IMR-90 (cell line): ENCODE data around the gene AKAP6. TPM values are rescaled to one million over a fixed set of nuclear protein-coding genes. Genes with fewer than 3 reads are reported as not detected.

Experiments used
- ATAC-seq: fragments of 200-7000 bp; cut with Tn5 transposase; 2 replicates; pipeline ENCODE4 v1.9.1; 2020; ENCODE audit warnings: low read depth, mild to moderate bottlenecking, moderate library complexity
- BruUV-seq: library from RNA; stranded (reverse); fragments of 400-500 nt; replicated peaks from 2 replicates; lab custom pipeline; 2021; lab: Mats Ljungman, UMichigan
- CTCF ChIA-PET: fragments of 300-600 bp; formaldehyde crosslinking; extraction: SDS; loops from one replicate; lab custom pipeline; 2021; ENCODE audit warnings: antibody characterized with exemption; lab: Yijun Ruan, JAX
- POLR2A ChIA-PET: fragments of 300-600 bp; sonication (Branson Sonifier 250); formaldehyde crosslinking; loops from one replicate; lab custom pipeline; 2022; ENCODE audit warnings: antibody characterized with exemption; ENCODE audit not compliant: unreplicated experiment; lab: Charles Lee
- DNase-seq: peaks from one replicate; pipeline ENCODE4 v3.0.0; 2013
- H2AFZ ChIP-seq: replicated peaks from 2 replicates; pipeline ENCODE3; 2013; ENCODE audit warnings: low read length, mild to moderate bottlenecking; ENCODE audit not compliant: poor library complexity
- H2AK5ac ChIP-seq: 2 replicates; pipeline ENCODE4 v1.6.1; 2013; ENCODE audit warnings: low read depth, low read length, inconsistent platforms
- H2AK9ac ChIP-seq: replicated peaks from 2 replicates; pipeline ENCODE3; 2013; ENCODE audit warnings: mild to moderate bottlenecking, low read depth, low read length, moderate library complexity; ENCODE audit not compliant: poor library complexity
- H2BK120ac ChIP-seq: 2 replicates; pipeline ENCODE4 v1.6.1; 2013; ENCODE audit warnings: low read depth, low read length, inconsistent platforms
- H2BK15ac ChIP-seq: 3 replicates; pipeline ENCODE4 v1.6.1; 2013; ENCODE audit warnings: low read depth, low read length, inconsistent platforms
- H2BK20ac ChIP-seq: 2 replicates; pipeline ENCODE4 v1.6.1; 2013; ENCODE audit warnings: low read depth, mild to moderate bottlenecking, inconsistent platforms, low read length, moderate library complexity
- H2BK5ac ChIP-seq: 2 replicates; pipeline ENCODE4 v1.6.1; 2013; ENCODE audit warnings: mild to moderate bottlenecking, low read depth, low read length, inconsistent platforms; ENCODE audit not compliant: poor library complexity, severe bottlenecking
- H3K14ac ChIP-seq: replicated peaks from 2 replicates; pipeline ENCODE4 v1.6.1; 2013; ENCODE audit warnings: low read depth, low read length, inconsistent platforms
- H3K18ac ChIP-seq: 2 replicates; pipeline ENCODE4 v1.6.1; 2013; ENCODE audit warnings: low read depth, low read length, control low read depth
- H3K23ac ChIP-seq: 2 replicates; pipeline ENCODE4 v1.6.1; 2013; ENCODE audit warnings: low read depth, low read length, inconsistent platforms
- H3K27ac ChIP-seq: 2 replicates; pipeline ENCODE4 v1.5.1; 2013; ENCODE audit warnings: mild to moderate bottlenecking, control low read depth, low read length; ENCODE audit not compliant: insufficient read depth
- H3K27me3 ChIP-seq: 2 replicates; pipeline ENCODE4 v1.6.1; 2013; ENCODE audit warnings: low read length; ENCODE audit not compliant: control insufficient read depth, insufficient read depth
- H3K36me3 ChIP-seq: 2 replicates; pipeline ENCODE4 v1.6.1; 2013; ENCODE audit warnings: low read length, mixed read lengths; ENCODE audit not compliant: control insufficient read depth, insufficient read depth
- H3K4ac ChIP-seq: 2 replicates; pipeline ENCODE4 v1.6.1; 2013; ENCODE audit warnings: low read depth, low read length, inconsistent platforms
- H3K4me1 ChIP-seq: 2 replicates; pipeline ENCODE4 v1.6.1; 2013; ENCODE audit warnings: low read length, mixed read lengths; ENCODE audit not compliant: control insufficient read depth, insufficient read depth
- H3K4me2 ChIP-seq: 2 replicates; pipeline ENCODE4 v1.6.1; 2013; ENCODE audit warnings: low read depth, mild to moderate bottlenecking, control low read depth, low read length, moderate library complexity
- H3K4me3 ChIP-seq: 2 replicates; pipeline ENCODE4 v1.5.1; 2013; ENCODE audit warnings: low read depth, mild to moderate bottlenecking, control low read depth, low read length, moderate library complexity; ENCODE audit not compliant: insufficient read depth
- H3K56ac ChIP-seq: 2 replicates; pipeline ENCODE4 v1.6.1; 2013; ENCODE audit warnings: low read length, inconsistent platforms; ENCODE audit not compliant: insufficient read depth; ENCODE audit errors: extremely low read depth
- H3K79me1 ChIP-seq, 2 experiments: 2 replicates each; pipeline ENCODE4 v1.6.1; 2013; ENCODE audit warnings: low read length in 2 of 2, inconsistent platforms in 1 of 2, low read depth in 1 of 2
- H3K9ac ChIP-seq: 2 replicates; pipeline ENCODE4 v1.6.1; 2013; ENCODE audit warnings: low read depth, low read length, control low read depth
- H3K9me1 ChIP-seq: 2 replicates; pipeline ENCODE4 v1.6.1; 2013; ENCODE audit warnings: low read length, inconsistent platforms; ENCODE audit not compliant: insufficient read depth
- H3K9me3 ChIP-seq: 2 replicates; pipeline ENCODE4 v1.6.1; 2013; ENCODE audit warnings: low read length; ENCODE audit not compliant: control insufficient read depth, insufficient read depth
- H4K20me1 ChIP-seq: 2 replicates; pipeline ENCODE4 v1.6.1; 2013; ENCODE audit warnings: low read length, inconsistent platforms; ENCODE audit not compliant: insufficient read depth
- H4K5ac ChIP-seq: 2 replicates; pipeline ENCODE4 v1.6.1; 2013; ENCODE audit warnings: mild to moderate bottlenecking, low read depth, low read length, control low read depth
- H4K8ac ChIP-seq, 2 experiments: 2 replicates each; pipeline ENCODE4 v1.6.1; 2013; ENCODE audit warnings: low read depth in 2 of 2, low read length in 2 of 2, control low read depth in 1 of 2, inconsistent platforms in 1 of 2
- H4K91ac ChIP-seq: 2 replicates; pipeline ENCODE4 v1.6.1; 2013; ENCODE audit warnings: low read depth, low read length, inconsistent platforms; ENCODE audit not compliant: insufficient read depth
- BHLHE40 ChIP-seq: fragments of 150-350 bp; IDR thresholded peaks from 2 replicates; pipeline ENCODE4 v1.6.1; 2016; ENCODE audit warnings: mild to moderate bottlenecking, low read depth, low read length
- CEBPB ChIP-seq: IDR thresholded peaks from 2 replicates; pipeline ENCODE4 v1.6.1; 2012; ENCODE audit warnings: low read depth, low read length, improper control_type of control experiment
- FOS ChIP-seq: fragments of 150-350 bp; IDR thresholded peaks from 2 replicates; pipeline ENCODE4 v1.6.1; 2016; ENCODE audit warnings: low read depth, low read length
- MAFK ChIP-seq: IDR thresholded peaks from 2 replicates; pipeline ENCODE4 v1.6.1; 2012; ENCODE audit warnings: low read depth, low read length, improper control_type of control experiment
- MAZ ChIP-seq: IDR thresholded peaks from 2 replicates; pipeline ENCODE4 v1.6.1; 2012; ENCODE audit warnings: low read depth, mild to moderate bottlenecking, low read length, improper control_type of control experiment, moderate library complexity, borderline replicate concordance
- MXI1 ChIP-seq: IDR thresholded peaks from 2 replicates; pipeline ENCODE4 v1.6.1; 2012; ENCODE audit warnings: low read depth, mild to moderate bottlenecking, low read length, moderate library complexity, borderline replicate concordance
- POLR2A ChIP-seq: IDR thresholded peaks from 2 replicates; pipeline ENCODE4 v1.6.1; 2012; ENCODE audit warnings: mild to moderate bottlenecking, low read depth, low read length
- RAD21 ChIP-seq: IDR thresholded peaks from 2 replicates; pipeline ENCODE4 v1.6.1; 2012; ENCODE audit warnings: low read length, improper control_type of control experiment
- RCOR1 ChIP-seq: IDR thresholded peaks from 2 replicates; pipeline ENCODE4 v1.6.1; 2012; ENCODE audit warnings: mild to moderate bottlenecking, low read length, improper control_type of control experiment; ENCODE audit not compliant: insufficient replicate concordance
- RFX5 ChIP-seq: IDR thresholded peaks from 2 replicates; pipeline ENCODE4 v1.8.0; 2012; ENCODE audit warnings: low read depth, mild to moderate bottlenecking, low read length, moderate library complexity
- SMC3 ChIP-seq: fragments of 150-350 bp; IDR thresholded peaks from 2 replicates; pipeline ENCODE4 v1.6.1; 2016; ENCODE audit warnings: low read depth, mild to moderate bottlenecking, antibody characterized with exemption, low read length, moderate library complexity
- USF2 ChIP-seq: fragments of 150-350 bp; IDR thresholded peaks from 2 replicates; pipeline ENCODE4 v1.6.1; 2017; ENCODE audit warnings: mild to moderate bottlenecking, antibody characterized with exemption, low read length, low read depth
- WGBS, 2 experiments: methylation state at CpG; one replicate each; pipeline versions ENCODE4 v1.1.5 to v1.1.7; 2013; ENCODE audit warnings: missing lambda C conversion rate in 2 of 2; ENCODE audit not compliant: insufficient read length in 1 of 2; ENCODE audit errors: extremely low coverage in 2 of 2; 5-methylcytosine and 5-hydroxymethylcytosine counted together
- dilution Hi-C: fragments of 300-500 bp; cut with HindIII; formaldehyde crosslinking; loops from one replicate; pipeline ENCODE4 v1.14.3; 2018; ENCODE audit warnings: low sequenced_read_pairs; ENCODE audit not compliant: unreplicated experiment
- in situ Hi-C: fragments of 300-500 bp; cut with MboI; formaldehyde crosslinking; loops from 3 replicates; pipeline ENCODE4 v1.14.3; 2019; ENCODE audit warnings: low sequenced_read_pairs, inconsistent platforms, mixed read lengths
- intact Hi-C: fragments of 100-400 bp; cut with micrococcal nuclease; formaldehyde crosslinking; loops from 2 replicates; pipeline ENCODE4 v1.10.0; 2022
- polyA plus RNA-seq, 3 experiments: library from polyadenylated mRNA; depleted of rRNA; stranded (reverse); fragments of >200 nt; gene quantifications; 2 replicates each; pipeline ENCODE4 v1.2.3, GENCODE V29; 2012; ENCODE audit warnings: low replicate concordance in 1 of 3
- total RNA-seq: library from RNA; depleted of rRNA; stranded (reverse); fragments of >200 nt; gene quantifications from 2 replicates; pipeline ENCODE4 v1.2.3, GENCODE V29; 2012
- TF ChIP-seq, protein P1 (sequence below): conservative IDR thresholded peaks from 2 replicates; pipeline ENCODE4 v1.5.1; 2012; ENCODE audit warnings: mild to moderate bottlenecking, low read depth, low read length, improper control_type of control experiment

Gene AKAP6
- total and polyA plus RNA-seq, 2 of the 4 experiments (the other 2 are of a cell fraction) = 0.22 to 1.6 TPM

DNA sequence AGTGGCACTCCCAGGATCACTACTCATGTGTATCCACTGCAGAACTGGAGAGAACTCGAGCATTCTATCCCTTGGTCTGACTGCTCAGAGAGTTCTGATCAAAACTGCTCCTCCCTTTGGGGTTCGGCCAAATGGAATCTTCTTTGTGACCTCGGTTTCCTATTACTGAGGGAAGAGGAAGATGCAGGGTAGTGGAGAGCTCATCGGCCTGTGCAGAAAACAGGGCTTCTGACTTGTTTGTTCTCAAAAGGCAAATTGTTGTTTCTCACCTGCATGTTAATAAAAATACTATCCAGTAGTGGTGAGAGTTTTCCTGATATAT is 17.1 kb upstream of the AKAP6 start:
- H3K4me1 ChIP-seq = no peaks in the 10 kb centered on the region
- CTCF ChIA-PET = no interaction called here
- H2BK120ac ChIP-seq = no peak overlapping the region
- in situ Hi-C loops = no loop called here
- H2BK5ac ChIP-seq = no peak overlapping the region
- no peak overlapping the region for H3K4ac ChIP-seq
- H2AK9ac ChIP-seq = no peak overlapping the region
- no peak overlapping the region for H3K18ac ChIP-seq
- H3K79me1 ChIP-seq = no peaks in the 10 kb centered on the region
- no peak overlapping the region for H2AK5ac ChIP-seq
- no peak overlapping the region for H2AFZ ChIP-seq
- H3K27ac ChIP-seq = no peak overlapping the region
- H3K4me2 ChIP-seq = no peak overlapping the region
- H3K14ac ChIP-seq = no peak overlapping the region
- H3K9me1 ChIP-seq = no peaks in the 10 kb centered on the region
- no peak overlapping the region for H4K91ac ChIP-seq
- DNase-seq (no peak), ATAC-seq (no peak)
- WGBS, 2 experiments = no CpG with 5 or more reads among the region's 4 CpGs
- no peak overlapping the region for H3K56ac ChIP-seq
- H3K23ac ChIP-seq = no peak overlapping the region; the same call in 1 of the 2 replicates
- intact Hi-C loops = no loop called here
- H3K9me3 ChIP-seq = no peaks in the 10 kb centered on the region
- no peak overlapping the region for H4K5ac ChIP-seq
- TF ChIP-seq BHLHE40 (no peak), POLR2A (no peak), RCOR1 (no peak), SMC3 (no peak), CEBPB (no peak), MAZ (no peak), FOS (no peak), MXI1 (no peak), MAFK (no peak), RFX5 (no peak), RAD21 (no peak), USF2 (no peak)
- TF ChIP-seq, protein P1, sequence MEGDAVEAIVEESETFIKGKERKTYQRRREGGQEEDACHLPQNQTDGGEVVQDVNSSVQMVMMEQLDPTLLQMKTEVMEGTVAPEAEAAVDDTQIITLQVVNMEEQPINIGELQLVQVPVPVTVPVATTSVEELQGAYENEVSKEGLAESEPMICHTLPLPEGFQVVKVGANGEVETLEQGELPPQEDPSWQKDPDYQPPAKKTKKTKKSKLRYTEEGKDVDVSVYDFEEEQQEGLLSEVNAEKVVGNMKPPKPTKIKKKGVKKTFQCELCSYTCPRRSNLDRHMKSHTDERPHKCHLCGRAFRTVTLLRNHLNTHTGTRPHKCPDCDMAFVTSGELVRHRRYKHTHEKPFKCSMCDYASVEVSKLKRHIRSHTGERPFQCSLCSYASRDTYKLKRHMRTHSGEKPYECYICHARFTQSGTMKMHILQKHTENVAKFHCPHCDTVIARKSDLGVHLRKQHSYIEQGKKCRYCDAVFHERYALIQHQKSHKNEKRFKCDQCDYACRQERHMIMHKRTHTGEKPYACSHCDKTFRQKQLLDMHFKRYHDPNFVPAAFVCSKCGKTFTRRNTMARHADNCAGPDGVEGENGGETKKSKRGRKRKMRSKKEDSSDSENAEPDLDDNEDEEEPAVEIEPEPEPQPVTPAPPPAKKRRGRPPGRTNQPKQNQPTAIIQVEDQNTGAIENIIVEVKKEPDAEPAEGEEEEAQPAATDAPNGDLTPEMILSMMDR = no peak
- POLR2A ChIA-PET = no interaction called here
- no peak overlapping the region for H3K4me3 ChIP-seq
- no peaks in the 10 kb centered on the region for H3K36me3 ChIP-seq
- H2BK15ac ChIP-seq = no peak overlapping the region
- H2BK20ac ChIP-seq = no peak overlapping the region
- H3K27me3 ChIP-seq = peaks cover 6% of the 10 kb centered on the region
- H4K8ac ChIP-seq = no peak overlapping the region
- dilution Hi-C loops = no loop called here
- no peaks in the 10 kb centered on the region for H4K20me1 ChIP-seq
- no TSS peak for BruUV-seq
- H3K9ac ChIP-seq = no peak overlapping the region
